HTERT RPE-1 (cell line): Measurements from ENCODE around the gene ZNF672.

Experiments
- in situ Hi-C: fragments of 300-500 bp; cut with MboI; formaldehyde crosslinking; loops from 4 replicates; pipeline ENCODE4 v1.14.3; 2020; ENCODE audit warnings: low sequenced_read_pairs

ZNF672 gene

GRCh38 chr1:248831842-248832241 lies 6.2 kb upstream of the ZNF672 start:
- in situ Hi-C loops: no loop called here

DNA sequence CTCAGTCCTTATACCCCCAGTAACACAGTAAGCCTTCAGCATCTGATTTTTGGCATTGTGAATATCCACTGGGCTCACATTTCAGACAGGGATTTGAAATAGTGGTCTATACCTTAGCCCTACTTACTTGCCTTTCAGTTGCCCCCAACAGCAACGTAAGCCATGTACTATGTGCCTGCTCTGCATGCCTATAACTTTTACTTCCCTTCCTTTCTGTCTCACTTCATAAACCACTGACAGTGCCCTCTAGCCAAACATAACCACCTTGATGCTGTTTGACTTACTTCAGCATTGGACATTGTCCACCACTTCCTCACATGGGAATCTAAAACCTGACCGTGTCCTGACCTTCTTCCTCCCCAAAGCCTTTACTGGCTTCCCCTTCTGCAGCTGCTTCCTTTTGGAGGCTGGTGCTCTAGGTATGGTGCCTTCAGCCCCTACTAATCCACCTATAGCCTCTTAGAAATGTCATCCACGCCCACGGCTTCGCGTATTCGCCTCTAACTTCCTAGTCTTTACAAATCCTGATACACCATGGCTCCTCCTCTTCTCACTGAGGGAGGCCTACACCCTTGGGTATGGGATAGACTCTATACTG lies 3.6 kb upstream of the ZNF672 start:
- in situ Hi-C loops: no loop called here

GRCh38 chr1:248837045-248837780 lies 811 bp upstream of the ZNF672 start:
- in situ Hi-C loops: no loop called here

- in situ Hi-C loops: no loop called here
These were observed 538 bp downstream of the ZNF672 start for GRCh38 chr1:248838357-248839167.

- in situ Hi-C loops: no loop called here
These were observed 1.1 kb downstream of the ZNF672 start for GRCh38 chr1:248839168-248839555.

DNA sequence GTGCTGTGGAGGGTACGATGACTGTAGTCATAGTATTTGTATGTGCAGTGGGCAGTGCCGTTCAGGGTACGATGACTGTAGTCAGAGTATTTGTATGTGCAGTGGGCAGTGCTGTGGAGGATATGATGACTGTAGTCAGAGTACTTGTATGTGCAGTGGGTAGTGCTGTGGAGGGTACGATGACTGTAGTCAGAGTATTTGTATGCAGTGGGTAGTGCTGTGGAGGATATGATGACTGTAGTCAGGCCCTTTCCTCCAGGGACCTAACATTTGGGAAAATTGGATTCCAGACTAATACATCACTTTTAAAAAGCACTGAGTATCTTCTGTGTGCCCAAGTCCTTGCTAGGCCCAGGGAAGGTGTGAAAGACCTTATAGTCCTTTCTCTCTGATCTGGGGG lies 2.9 kb downstream of the ZNF672 start:
- in situ Hi-C loops: no loop called here

DNA sequence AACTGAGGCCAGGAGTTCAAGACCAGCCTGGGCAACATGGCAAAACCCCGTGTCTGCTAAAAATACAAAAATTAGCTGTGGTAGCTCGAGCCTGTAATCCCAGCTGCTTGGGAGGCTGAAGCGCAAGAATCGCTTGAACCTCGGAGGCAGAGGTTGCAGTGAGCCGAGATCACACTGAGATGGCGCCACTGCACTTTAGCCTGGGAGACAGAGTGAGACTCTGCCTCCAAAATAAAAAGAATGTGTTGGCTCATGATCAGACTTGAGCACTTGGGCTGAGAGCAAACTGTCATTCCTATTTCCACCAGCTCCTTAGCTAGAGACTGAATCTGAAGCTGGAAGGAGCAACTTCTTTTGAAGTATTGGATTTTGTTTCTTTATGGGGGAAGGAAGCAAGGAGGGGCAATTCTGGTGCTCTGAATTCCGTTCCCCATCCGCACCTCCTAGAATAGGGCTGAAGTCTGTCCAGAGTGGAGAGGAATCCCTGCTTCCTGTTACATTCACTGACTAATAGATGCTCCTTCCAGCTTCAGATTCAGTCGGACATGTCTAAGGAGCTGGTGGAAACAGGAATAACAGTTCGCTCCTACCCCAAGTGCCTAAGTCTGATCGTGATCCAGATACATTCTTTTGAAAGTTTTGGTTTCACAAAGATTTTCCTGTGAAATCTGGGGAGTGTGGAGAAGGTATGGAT lies 3.8 kb downstream of the ZNF672 start:
- in situ Hi-C loops: no loop called here

- in situ Hi-C loops: no loop called here
These were observed 4.8 kb downstream of the ZNF672 start for GRCh38 chr1:248842781-248843331.

- in situ Hi-C loops: no loop called here
These were observed 5.7 kb downstream of the ZNF672 start for GRCh38 chr1:248843687-248844086.

DNA sequence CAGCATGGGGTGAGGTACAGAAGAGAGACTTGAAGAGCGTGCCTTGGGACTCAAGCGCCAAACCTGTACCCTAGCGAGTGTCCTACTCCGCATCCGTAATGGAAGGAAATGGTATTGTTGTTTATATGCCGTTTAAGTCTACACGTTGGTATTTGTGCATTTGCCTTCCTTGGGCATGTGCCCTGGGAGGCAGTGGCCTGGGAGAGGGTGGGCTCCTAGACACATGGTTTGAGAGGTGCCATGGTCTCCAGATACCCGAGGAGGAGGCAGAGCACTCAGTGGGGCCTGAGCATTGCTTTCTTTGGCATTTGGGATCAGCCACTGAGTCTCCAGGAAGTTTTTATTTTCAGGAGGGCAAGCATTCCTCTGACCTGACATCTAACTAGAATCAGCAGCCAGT lies 6.5 kb downstream of the ZNF672 start:
- in situ Hi-C loops: no loop called here

DNA sequence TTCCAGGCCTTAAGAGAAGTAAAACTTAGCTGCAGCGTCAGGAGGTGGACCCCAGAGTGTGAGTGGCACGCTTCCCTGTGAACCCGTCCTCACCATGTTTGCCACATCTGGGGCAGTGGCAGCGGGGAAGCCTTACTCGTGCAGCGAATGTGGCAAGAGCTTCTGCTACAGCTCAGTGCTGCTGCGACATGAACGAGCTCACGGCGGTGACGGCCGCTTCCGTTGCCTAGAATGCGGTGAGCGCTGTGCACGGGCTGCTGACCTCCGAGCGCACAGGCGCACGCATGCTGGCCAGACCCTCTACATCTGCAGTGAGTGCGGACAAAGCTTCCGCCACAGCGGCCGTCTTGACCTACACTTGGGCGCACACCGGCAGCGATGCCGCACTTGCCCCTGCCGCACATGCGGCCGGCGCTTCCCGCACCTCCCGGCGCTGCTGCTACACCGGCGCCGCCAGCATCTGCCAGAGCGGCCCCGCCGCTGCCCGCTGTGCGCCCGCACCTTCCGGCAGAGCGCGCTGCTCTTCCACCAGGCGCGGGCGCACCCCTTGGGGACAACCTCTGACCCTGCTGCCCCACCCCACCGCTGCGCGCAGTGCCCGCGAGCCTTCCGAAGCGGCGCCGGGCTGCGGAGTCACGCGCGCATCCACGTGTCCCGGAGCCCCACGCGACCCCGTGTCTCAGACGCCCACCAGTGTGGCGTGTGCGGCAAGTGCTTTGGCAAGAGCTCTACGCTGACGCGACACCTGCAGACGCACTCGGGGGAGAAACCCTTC lies 9.3 kb downstream of the ZNF672 start:
- in situ Hi-C loops: no loop called here

DNA sequence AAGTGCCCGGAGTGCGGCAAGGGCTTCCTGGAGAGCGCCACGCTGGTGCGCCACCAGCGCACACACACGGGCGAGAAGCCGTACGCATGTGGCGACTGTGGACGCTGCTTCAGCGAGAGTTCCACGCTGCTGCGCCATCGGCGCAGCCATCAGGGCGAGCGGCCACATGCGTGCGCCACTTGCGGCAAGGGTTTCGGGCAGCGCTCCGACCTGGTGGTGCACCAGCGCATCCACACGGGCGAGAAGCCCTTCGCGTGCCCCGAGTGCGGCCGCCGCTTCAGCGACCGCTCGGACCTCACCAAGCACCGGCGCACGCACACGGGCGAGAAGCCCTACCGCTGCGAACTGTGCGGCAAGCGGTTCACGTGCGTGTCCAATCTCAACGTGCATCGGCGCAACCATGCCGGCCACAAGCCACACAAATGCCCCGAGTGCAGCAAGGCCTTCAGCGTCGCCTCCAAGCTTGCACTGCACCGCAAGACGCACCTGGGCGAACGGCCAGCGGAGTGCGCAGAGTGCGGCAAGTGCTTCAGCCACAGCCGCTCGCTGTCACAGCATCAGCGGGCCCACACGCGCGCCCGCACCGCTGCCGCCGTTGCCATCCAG lies 10.0 kb downstream of the ZNF672 start:
- in situ Hi-C loops: no loop called here

- in situ Hi-C loops: no loop called here
These were observed 10.6 kb downstream of the ZNF672 start for GRCh38 chr1:248848602-248849001.

DNA sequence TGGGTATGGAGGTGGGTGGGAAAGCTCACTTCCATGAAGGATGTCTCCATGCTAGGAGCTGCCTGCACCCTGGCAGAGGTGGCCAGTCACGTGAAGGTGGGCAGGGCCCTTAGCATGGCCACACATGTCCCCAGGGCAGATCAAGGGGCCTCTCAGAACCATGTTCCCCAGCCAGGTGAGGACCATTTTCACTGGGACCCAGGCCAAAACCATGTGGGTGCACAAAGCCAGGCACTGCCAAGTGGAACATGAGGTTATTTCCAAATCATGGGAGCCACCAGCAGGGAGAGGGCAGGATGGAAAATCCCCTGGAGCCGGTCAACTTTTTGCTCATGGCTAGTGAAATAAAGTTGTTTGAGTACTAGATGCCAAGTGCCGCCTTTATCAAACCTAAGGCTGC lies 11.1 kb downstream of the ZNF672 start:
- in situ Hi-C loops: no loop called here

DNA sequence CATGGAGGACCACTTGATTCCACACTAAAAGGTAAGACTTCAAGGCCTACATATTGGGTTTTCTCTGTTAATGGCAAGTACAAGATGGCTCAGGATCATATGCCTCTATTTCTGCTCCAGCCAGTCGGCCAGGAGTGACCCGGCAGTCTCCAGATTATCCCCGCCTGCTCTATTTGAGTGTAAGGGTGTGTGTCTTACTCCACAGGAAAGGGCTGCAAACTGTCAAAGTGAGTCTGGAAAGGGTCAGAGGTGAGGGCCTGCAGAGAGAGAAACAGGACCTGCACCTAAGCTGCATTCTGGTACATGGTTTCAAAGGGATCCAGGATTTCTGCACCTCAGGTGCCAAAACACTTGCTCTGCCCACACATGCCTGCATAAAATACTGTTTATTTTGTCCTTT lies 11.6 kb downstream of the ZNF672 start:
- in situ Hi-C loops: no loop called here

DNA sequence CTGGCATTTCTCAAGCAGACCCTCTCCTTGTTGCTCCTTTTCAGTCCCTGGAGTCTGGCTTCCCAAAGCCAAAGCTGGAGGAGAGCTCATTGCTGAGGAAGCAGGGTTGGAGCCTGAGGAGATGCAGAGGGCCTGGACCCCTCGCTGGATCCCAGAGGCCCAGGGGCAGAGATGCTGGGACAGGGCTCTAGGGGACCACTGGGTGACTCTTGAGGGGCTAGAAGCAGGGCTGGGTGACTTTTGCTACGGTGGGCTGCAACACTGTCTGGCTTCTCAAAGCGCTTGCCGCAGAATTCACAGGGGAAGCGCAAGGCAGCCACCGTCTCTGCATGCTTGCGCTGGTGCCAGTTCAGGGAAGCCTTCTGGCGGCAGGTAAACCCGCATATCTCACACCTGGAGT lies 12.1 kb downstream of the ZNF672 start:
- in situ Hi-C loops: no loop called here

DNA sequence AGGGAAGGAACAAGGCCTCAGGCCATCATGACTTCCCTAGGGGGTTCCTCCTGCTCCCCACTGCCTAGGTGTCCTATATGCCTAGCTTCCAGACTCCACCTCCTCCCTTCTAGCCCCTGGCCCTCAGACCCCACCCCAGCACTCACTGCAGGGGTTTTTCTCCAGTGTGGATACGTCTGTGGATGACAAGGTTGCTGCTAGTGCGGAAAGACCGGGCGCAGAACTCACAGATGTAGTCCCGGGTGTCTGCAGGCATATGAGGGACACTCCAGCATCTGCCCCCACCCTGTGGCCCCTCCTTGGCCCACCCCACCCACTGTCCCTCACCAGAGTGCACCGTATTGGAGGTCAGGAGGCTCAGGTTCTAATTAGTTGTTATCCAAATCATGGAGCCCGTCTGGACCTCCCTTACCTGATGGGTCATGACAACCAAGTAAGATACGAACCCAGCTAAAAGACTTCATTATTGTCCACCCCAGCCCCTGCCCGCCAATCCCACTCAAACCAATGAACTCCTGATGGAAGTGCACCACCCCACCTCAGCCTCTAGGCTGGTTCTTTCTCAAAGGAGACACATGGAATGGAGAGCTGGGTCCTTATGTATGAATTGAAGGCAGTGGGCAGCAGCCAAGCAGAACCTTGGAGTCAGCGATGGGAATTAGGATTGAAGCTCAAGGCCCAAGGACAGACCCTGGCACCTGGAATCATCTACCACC lies 12.7 kb downstream of the ZNF672 start:
- in situ Hi-C loops: no loop called here

DNA sequence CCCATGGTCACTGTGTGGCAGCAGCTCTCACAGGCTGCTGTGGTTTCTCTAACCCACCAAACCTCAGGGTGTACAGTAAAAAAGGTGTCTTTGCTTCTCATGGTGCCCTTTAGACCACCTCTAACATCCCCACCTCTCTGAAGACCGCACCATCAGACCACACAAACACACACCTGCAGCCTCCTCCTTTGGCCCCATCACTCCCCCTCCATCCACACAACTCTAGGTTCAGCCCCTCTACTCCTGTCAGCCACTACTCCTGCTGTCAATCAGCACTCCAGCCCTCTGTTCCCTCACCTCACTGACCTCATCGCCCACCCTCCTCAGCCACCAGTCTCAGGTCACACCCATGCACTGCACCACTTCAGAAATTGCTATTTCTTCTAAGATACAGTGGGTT lies 13.4 kb downstream of the ZNF672 start:
- in situ Hi-C loops: no loop called here
